Measurements from ENCODE around the gene GAL3ST1.
"Not testable (repeated sequence)": the region's sequence is repeated elsewhere in the genome, so short reads cannot be mapped to it uniquely, and the experiment has no call there.

The GAL3ST1 gene

DNA sequence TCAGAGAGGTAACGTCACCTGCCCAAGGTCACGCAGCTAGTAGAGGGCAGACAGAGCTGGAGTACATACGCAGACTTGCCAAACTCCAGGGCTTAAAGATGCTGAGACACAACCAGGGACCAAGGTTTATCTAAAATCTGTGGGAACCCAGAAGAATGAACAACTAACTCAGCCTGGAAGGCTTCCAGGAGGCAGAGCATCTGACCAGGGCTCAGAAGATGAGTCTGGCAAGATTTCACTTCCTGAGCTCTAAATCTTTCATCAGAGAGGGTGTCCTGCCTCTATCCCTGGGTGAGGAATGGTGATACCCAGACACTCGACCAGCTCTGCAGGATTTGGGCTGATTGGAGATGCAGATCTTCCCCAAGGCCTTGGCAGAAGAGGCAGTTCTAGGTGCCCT lies 9.1 kb downstream of the GAL3ST1 start:
- in situ Hi-C loops (cut with MboI; ENCODE audit: low sequenced_read_pairs) = no loop called here

DNA sequence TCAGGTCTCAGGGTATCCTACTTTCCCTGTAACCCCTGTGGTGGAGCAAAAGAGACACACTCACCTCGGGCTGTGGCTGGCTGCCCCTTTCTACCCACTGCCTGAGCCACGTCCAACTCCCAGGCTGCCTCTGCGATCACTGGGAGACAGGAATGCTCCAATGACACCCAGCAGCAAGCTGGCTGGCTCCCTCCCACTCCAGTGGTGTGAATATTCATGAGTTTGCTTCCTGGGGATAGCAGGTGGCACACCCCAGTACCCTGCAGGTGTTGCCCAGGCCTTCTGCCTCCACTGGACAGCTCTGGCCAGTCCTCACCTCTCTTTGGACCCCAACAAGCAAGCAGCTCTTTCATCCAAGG lies 9.7 kb downstream of the GAL3ST1 start:
- in situ Hi-C loops (cut with MboI; ENCODE audit: low sequenced_read_pairs) = no loop called here

DNA sequence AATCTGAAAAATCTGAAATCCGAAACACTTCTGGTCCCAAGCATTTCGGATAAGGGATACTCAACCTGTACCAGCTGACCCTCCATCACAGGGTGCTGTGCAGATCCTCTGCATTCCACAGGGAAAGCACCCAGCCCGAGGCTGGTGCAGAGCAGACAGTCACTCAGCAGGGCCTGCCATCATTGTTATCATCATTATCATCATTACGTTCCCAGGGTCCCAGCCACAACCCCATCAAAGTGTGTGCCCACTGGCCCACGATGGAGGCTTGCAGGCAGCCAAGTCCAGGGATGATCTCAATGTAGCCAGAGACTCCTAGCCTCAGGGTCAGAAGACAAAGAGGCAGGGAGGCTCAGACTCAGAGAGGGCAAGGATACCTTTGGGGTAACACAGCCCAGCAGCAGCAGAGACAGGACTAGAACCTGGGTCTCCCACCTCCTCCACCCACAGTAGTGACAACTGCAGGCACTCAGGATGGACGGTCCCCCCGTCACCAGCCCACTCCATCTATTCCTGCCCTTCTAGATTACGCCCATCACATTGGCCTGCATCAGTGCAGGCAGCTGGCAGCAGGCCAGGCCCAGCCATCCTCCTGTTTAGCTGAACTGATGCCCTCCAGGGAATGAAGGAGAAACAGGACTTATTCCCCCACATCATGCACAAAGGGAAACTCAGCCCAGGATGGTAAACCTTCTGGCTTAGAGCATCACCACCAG lies 10.3 kb downstream of the GAL3ST1 start:
- in situ Hi-C loops (cut with MboI; ENCODE audit: low sequenced_read_pairs) = no loop called here

DNA sequence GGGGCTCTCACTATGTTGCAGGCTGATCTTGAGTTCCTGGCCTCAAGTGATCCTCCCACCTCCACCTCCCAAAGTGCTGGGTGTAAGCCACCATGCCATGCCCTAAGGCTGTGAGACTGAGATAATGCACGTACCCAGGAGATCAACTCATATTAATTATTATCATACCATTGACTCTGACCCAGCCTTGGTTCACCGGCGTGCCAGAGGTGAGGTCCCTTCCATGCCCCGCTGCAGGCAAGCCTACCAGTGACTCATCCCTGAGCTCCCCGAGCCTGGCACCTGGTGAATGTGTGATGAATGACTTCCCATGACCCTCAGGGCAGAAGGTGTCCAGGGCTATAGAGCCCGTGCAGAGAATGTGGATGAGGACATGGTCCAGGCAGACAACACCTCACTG lies 12.1 kb downstream of the GAL3ST1 start:
- in situ Hi-C loops (cut with MboI; ENCODE audit: low sequenced_read_pairs) = no loop called here

DNA sequence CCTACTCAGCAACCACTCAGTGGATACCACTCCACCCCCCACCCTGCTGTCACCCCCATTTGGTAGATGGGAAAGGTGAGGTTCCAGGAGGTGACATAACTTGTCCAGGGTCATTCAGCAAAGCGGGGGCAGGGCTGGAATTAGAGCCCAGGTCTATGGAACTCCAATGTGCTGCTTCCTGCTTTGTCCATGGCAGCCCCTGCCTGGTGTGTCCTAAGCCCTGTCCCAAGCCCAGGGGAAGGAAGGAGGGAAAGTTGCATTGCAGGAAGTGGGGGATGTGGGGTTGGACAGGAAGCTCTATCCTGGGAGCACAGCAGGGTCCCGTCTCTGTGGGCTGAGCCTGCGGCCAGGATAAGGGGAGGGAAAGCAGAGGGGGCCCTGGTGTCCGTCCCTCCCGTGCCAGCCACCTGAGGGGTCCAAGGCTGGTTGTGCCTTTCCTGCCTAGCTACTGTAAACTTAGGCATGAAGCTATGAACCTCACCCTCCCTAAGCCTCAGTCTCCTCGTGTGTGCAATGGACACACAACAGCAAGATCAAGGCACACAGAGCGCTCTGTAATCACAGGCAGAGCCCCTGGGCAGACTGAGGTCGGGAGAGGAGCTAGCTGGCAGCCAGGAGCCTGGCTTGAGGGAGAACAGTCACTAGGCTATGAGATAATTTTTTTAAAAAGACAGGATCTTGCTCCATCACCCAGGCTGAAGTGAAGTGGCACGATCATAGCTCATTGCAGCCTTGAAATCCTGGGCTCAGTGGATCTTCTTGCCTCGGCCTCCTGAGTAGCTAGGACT lies 12.9 kb downstream of the GAL3ST1 start:
- in situ Hi-C loops (cut with MboI; ENCODE audit: low sequenced_read_pairs) = no loop called here

DNA sequence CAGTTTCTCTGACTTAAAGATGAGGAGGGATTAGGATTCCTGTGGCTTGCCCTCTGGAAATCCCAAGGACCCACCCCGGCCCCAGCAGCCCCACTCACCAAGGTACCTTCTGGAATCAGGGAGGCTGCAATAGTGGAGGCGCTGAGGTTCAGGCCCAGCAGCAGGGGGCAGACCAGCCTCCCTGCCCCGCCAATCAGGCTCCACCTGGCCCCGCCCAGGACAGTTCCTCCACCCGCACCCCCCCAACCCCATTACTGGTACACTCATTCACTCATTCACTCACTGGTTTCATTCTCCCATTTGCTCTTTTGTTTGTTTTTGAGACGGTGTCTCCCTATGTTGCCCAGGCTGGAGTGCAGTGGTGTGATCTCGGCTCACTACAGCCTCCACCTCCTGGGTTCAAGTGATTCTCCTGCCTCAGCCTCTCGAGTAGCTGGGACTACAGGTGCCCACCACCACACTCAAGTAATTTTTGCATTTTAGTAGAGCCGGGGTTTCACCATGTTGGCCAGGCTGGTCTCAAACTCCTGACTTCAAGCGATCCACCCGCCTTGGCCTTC lies 13.7 kb downstream of the GAL3ST1 start:
- in situ Hi-C loops (cut with MboI; ENCODE audit: low sequenced_read_pairs) = not testable (repeated sequence)

DNA sequence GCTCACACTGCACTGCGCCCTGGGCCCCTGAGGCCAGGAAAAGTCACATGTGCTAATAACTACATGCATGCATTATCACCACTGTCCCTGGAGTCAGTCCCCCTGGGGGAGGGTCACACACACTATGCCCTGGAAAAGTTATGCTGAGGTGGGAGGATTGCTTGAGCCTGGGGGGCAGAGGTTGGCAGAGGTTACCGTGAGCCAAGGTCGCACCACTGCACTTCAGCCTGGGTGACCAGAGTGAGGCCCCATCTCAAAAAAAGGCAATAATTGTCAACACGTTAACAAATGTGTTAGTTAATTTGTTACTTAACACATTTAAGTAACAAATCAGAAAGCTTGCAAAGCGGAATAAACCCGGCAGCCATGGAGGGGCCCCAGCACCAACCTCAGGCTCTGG lies 14.6 kb downstream of the GAL3ST1 start:
- in situ Hi-C loops (cut with MboI; ENCODE audit: low sequenced_read_pairs) = no loop called here

DNA sequence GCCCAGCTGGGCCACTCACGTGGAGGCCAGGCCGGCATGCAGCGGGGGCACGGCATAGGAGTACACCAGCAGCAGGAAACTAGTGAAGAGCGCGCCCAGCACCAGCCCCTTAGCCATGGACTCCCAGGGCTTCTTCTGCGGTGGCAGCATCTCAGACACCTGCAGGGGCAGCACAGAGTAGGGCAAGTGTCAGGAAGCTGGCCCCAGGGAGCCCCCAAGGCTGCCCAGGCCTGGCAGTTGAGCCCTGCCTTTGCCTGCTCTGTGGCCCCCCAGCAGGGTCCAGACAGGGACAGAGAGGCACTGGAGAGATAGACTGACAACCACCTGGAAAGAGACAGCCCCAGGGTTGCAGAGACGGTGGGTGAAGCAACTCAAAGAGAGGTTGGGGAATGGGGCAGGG lies 17.2 kb downstream of the GAL3ST1 start:
- in situ Hi-C loops (cut with MboI; ENCODE audit: low sequenced_read_pairs) = no loop called here

DNA sequence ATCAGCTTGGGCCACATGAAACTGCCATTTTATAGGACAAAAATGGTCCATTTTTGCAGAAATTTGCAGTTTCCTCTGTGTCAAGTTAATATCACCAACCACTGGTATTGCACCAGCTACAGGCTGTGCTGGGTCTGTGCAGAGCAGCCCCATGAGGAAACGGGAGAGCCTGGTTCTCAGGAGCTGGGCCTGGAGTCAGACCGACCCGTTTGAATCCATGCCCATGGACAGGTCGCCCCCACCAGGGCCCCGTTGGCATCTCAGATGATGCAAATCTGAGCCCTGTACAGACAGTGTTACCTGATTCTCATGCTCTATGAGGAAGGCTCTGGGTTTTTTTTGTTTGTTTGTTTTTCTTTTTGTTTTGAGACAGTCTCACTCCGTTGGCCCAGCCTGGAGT lies 18.1 kb downstream of the GAL3ST1 start:
- in situ Hi-C loops (cut with MboI; ENCODE audit: low sequenced_read_pairs) = no loop called here

DNA sequence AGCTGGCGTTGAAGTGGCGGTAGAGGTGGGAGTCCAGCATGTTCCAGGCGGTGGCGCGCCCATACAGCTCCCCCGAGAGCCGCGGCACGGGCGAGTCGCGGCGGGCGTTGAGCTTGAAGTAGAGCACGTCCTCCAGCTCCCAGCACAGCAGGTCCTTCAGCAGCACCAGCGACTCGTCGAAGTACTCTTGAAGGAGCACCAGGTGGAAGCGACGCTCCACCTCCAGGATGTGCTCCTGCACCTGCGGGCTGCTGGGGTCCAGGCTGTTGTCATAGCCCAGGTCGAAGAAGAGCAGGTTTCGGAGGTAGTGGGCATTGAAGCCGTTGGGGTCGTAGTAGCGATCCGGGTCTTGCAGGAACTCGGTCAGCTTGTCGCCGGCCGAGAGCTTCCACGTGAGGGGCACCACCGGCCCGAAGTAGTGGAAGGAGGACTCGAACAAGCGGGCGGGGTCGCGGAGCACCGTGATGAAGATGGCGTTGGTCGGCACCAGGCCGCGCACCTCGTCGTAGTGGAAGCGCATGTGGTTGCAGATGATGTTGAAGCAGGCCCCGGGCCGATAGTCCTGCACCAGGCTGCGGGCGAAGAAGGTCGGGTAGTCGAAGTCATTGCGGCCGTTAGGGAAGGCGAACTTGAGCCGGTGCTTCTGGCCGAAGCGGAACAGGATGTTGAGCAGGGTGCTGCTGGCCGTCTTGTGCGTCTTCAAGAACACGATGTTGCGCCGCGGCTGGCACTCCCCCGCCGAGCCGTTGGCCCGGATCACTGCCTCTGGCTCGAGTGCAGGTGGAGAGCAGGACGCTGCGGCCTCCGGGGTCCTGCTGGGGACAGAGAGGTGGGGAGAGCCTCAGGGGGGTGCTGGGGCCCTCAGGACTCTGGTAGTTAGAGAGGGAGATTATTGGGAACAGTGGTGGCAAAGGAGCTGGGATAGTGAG lies 18.9 kb downstream of the GAL3ST1 start:
- in situ Hi-C loops (cut with MboI; ENCODE audit: low sequenced_read_pairs) = no loop called here

DNA sequence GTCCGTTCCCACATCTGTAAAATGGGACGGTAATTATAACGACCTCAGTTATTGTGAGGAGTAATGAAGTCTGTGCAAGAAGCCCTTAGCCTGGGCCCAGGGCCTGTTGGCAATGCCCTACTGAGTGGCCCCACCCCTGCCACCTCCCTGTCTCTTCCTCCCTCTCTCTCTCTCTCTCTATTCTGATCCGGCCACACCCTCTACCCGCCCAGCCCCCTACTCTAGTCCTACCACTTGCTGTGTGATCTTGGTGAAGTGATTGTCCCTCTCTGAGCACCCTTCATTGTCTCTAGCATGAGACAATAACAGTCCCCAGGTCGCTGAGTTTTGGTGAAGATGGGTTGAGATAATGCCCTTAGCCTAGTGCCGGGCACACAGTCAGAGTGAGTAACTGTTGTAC lies 20.5 kb downstream of the GAL3ST1 start:
- in situ Hi-C loops (cut with MboI; ENCODE audit: low sequenced_read_pairs) = no loop called here

DNA sequence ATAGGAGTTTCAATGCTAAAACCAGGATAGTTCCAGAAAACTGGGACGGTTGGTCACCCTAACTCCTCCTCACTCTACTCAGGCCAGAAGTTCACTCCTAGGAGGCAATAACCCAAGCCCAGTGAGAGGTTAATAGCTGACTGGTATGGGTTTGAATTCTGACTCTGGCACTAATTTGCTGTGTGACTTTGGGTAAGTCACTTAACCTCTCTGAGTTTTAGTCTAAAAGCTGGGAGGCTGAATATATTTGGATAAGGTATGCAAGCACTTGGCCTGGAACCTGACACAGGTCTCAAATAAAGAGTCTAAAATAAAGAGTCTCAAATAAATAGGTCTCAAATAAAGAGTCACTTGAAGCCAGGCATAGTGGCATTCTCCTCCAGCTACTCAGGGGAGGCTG lies 21.7 kb downstream of the GAL3ST1 start:
- in situ Hi-C loops (cut with MboI; ENCODE audit: low sequenced_read_pairs) = no loop called here

DNA sequence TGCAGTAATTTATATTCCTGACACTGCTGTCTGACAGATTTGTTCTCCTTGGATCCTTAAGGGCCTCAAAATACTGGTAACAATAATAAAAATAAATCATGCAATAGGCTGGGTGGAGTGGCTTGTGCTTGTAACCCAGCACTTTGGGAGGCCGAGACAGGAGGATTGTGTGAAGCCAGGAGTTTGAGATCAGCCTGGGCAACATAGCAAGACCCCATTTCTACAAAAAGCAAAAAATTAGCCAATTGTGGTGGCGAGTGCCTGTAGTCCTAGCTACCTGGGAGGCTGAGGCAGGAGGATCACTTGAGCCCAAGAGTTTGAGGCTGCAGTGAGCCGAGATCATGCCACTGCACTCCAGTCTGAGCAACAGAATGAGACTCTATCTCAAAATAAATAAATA lies 22.7 kb downstream of the GAL3ST1 start:
- in situ Hi-C loops (cut with MboI; ENCODE audit: low sequenced_read_pairs) = not testable (repeated sequence)

DNA sequence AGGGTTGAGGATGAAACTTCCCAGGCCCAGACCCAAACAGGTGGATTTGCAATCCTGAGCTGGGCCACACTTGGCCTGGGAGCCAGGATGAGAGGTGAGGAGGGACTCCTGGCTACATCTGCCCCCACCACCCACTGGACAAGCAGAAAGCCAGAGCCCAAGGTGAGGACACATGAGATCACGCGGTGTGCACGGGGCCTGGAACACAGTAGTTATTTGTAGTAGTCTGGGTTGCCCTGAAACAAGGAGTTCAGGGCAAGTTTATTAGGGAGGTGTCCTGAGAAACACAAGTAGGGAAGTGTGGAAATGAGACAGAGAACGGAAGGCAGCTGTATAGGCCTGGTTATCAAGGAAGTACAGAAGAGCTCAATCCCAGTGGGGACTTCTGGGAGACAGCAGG lies 27.3 kb downstream of the GAL3ST1 start:
- in situ Hi-C loops (cut with MboI; ENCODE audit: low sequenced_read_pairs) = no loop called here

DNA sequence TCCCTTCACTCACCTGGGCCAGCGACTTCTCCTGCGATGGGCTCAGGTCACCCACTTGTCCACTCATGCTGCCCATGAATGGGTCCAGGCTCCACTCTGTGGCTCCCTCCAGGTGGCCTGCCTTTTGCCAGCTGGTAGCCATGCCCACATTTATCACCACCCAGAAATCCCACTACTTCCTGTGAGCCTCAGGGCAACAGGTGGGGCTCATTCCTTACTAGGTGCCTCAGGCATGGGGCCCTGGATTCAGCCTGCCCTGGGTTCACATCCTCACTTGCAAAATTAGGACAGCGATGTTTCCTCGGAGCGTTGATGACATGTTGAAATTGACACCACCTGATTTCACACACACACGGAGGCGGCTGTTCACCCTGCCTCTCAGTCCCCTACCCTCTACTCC lies 27.8 kb downstream of the GAL3ST1 start, which contains the start of gene SEC14L6:
TSS of gene SEC14L6 (minus strand) at position 126 of the 400 bp plus-strand sequence. CDS start at position 67, 59 bp downstream.
- in situ Hi-C loops (cut with MboI; ENCODE audit: low sequenced_read_pairs) = no loop called here

DNA sequence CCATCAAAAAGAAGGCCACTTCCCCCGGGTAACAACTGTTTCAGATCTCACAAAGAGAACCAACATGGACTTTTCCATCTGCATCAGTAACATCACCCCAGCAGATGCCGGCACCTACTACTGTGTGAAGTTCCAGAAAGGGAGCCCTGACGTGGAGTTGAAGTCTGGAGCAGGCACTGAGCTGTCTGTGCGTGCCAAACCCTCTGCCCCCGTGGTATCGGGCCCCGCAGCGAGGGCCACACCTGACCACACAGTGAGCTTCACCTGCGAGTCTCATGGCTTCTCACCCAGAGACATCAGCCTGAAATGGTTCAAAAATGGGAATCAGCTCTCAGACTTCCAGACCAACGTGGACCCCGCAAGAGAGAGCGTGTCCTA lies 31.7 kb downstream of the GAL3ST1 start:
- in situ Hi-C loops (cut with MboI; ENCODE audit: low sequenced_read_pairs) = no loop called here

DNA sequence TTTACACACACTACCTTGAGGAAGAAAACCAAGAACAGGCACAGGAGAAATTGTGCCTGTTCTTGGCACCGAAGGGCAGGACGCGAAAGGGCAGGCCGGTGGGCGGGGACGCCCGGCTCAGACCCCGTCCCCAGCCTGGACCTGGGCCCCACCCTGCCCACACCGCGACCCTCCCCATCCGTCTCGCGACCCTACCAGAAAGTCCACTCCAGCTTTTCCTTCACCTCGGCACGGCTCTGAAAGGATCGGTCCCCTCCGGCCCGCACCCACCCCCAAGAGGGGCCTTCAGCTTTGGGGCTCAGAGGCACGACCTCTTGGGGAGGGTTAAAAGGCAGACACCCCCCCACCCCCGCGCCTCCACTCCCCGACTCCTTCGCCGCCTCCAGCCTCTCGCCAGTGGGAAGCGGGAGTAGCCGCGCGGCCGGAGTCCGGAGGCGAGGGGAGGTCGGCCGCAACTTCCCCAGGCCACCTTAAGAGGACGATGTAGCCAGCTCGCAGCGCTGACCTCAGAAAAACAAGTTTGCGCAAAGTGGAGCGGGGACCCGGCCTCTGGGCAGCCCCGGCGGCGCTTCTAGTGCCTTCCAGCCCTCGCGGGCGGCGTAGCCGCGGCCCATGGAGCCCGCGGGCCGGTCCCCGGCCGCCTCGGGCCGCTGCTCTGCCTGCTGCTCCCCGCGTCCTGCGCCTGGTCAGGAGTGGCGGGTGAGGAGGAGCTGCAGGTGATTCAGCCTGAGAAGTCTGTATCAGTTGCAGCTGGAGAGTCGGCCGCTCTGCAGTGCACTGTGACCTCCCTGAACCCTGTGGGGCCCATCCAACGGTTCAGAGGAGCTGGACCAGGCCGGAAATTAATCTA lies 32.3 kb downstream of the GAL3ST1 start:
- in situ Hi-C loops (cut with MboI; ENCODE audit: low sequenced_read_pairs) = no loop called here

DNA sequence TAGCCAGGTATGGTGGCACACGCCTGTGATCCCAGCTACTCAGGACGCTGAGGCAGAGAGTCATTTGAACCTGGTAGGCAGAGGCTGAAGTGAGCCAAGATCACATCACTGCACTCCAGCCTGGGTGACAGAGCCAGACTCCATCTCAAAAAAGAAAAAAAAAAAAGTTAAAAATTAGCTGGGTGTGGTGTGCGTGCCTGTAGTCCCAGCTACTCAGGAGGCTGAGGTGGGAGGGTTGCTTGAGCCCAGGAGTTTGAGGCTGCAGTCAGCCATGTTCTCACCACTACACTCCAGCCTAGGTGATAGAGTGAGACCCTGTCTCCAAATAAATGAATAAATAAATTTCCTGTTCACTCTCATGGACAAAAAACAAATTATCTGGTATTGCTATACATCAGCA lies 33.0 kb downstream of the GAL3ST1 start:
- in situ Hi-C loops (cut with MboI; ENCODE audit: low sequenced_read_pairs) = not testable (repeated sequence)

DNA sequence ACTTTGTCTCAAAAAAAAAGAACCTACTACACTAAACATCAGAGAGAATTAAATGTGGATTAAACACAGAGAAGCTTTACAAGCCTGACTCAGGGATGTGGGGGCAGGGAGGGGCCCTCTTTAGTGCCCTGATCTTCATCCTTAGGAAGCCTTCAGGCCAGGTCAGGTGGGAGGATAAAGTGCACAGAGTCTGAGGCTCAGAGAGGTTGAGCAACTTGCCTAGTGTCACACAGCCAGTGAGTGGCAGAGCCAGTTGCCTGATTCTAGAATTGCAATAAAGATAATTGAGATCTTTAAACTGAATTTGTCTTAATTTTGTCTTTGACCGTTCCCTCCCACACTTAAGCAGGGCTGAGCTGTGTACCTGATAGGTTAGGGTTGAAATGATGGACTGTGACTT lies 35.1 kb downstream of the GAL3ST1 start:
- in situ Hi-C loops (cut with MboI; ENCODE audit: low sequenced_read_pairs) = no loop called here

DNA sequence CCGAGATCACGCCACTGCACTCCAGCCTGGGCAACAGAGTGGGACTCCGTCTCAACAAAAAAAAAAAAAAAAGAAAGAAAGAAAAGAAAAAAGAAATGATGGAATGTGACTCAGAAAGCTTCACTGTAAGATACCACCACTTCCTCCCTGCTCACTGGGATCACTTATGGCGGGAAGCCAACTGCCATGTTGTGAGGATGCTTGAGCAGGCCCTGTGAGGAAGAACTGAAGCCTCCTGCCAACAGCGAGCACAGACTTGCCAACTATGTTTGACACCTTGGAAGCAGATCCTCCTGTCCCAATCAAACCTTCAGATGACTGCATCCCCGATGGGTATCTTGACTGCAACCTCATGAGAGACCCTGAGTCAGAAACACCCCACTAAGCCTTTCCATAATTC lies 36.2 kb downstream of the GAL3ST1 start:
- in situ Hi-C loops (cut with MboI; ENCODE audit: low sequenced_read_pairs) = no loop called here

All from HL-60/S4 treated with phorbol 12-myristate 13-acetate at 8.2 ng/mL for 4 days and 3 days (cell line).